Measurements from ENCODE around the gene AARS2. TPM values are rescaled to one million over a fixed set of nuclear protein-coding genes. Genes with fewer than 3 reads are reported as not detected.

Gene AARS2
- total and polyA plus RNA-seq, 7 donors: 2.2 to 7.4 (median 4.4) TPM

DNA sequence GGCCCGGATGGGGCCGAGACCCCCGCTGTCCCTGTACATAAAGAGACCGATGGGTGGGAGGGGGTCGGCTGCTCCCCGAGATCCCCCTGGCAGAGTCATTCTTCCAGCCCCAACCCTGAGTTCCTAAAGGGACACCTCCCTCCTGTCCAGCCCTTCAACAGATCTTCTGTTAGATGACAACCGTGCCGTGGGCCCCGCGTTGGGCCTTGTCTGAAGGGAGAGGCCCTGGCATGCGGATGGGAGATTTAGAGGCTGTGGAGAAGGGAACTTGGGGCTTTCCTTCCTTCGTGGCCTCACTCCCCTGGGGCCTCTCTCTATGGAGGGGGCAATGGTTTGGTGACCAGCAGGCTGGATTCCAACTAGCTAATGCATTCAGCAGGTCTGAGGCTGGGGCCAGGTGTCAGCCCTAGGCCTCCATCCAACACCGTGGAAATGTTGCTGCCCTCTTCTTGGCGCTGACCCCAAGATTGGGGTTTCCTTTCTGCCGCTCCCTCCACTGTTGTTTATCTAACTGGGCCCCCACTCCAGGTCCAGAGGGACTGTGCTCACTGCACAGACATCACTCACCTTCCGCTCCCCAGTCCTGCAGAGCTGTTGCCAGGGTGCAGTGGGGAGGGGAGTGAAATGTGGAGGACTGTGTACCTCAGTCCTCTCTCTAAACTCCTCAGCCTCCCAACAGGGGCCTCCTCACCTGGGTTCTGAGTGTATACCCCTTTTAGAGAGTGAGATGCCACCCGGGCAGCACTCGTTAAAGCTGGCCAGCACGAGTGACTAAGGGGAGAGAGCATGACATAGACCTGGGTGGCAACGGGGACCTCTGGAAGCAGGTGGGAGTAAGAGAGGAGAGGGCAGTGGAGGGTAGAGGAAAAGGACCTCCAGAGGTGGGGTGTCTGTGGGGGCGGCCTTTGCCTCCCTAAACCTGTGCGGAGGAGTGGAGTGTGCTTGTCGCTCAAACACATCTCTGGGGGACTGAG is 36.2 kb downstream of the AARS2 start:
- intact Hi-C loops (cut with DNase I): no loop called here
- H3K9me3 ChIP-seq: no peaks in the 10 kb centered on the region
- TF ChIP-seq, protein P1, sequence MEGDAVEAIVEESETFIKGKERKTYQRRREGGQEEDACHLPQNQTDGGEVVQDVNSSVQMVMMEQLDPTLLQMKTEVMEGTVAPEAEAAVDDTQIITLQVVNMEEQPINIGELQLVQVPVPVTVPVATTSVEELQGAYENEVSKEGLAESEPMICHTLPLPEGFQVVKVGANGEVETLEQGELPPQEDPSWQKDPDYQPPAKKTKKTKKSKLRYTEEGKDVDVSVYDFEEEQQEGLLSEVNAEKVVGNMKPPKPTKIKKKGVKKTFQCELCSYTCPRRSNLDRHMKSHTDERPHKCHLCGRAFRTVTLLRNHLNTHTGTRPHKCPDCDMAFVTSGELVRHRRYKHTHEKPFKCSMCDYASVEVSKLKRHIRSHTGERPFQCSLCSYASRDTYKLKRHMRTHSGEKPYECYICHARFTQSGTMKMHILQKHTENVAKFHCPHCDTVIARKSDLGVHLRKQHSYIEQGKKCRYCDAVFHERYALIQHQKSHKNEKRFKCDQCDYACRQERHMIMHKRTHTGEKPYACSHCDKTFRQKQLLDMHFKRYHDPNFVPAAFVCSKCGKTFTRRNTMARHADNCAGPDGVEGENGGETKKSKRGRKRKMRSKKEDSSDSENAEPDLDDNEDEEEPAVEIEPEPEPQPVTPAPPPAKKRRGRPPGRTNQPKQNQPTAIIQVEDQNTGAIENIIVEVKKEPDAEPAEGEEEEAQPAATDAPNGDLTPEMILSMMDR (IDR thresholded peaks at IDR 0.05): no peak
- H3K4me3 ChIP-seq: no peak overlapping the region
- no peak overlapping the region for H3K27ac ChIP-seq
- H3K36me3 ChIP-seq (ENCODE audit: insufficient read depth in 1 of 2, low read depth in 1 of 2): no peaks in the 10 kb centered on the region
- no peaks in the 10 kb centered on the region for H3K4me1 ChIP-seq
- peaks cover 0 to 26% (median 8%) of the 10 kb centered on the region in 3 donors for H3K27me3 ChIP-seq (ENCODE audit: insufficient read depth in 3 of 3, low read length in 2 of 3)
- ATAC-seq (no peak), DNase-seq (no peak)
- WGBS, 3 donors: 74 to 77% (median 77%) methylated on average over 22 to 23 of the region's 23 CpGs

DNA sequence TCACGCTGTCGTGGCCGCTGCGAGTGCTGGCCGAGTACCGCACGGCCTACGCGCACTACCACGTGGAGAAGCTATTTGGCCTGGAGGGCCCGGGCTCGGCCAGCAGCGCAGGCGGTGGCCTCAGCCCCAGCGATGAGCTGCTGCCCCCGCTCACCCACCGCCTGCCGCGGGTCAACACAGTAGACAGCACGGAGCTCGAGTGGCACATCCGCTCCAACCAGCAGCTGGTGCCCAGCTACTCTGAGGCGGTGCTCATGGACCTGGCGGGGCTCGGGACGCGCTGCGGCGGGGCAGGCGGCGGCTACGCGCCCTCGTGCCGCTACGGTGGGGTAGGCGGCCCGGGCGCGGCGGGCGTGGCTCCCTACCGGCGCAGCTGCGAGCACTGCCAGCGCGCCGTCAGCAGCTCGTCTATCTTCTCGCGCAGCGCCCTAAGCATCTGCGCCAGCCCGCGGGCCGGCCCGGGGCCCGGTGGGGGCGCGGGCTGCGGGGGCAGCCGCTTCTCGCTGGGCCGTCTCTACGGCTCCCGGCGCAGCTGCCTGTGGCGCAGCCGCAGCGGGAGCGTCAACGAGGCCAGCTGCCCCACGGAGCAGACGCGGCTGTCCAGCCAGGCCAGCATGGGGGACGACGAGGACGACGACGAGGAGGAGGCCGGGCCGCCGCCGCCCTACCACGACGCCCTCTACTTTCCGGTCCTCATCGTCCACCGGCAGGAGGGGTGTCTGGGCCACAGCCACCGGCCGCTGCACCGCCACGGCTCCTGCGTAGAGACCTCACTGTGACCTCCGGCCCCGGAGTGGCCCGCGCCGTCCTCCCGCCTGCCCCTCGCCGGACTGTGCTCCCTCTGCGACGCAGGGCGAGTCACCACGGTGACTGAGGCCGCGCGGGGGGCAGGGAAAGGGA is 37.1 kb downstream of the AARS2 start:
- peak in 1 of 2 donors; percentile 24 for DNase-seq

DNA sequence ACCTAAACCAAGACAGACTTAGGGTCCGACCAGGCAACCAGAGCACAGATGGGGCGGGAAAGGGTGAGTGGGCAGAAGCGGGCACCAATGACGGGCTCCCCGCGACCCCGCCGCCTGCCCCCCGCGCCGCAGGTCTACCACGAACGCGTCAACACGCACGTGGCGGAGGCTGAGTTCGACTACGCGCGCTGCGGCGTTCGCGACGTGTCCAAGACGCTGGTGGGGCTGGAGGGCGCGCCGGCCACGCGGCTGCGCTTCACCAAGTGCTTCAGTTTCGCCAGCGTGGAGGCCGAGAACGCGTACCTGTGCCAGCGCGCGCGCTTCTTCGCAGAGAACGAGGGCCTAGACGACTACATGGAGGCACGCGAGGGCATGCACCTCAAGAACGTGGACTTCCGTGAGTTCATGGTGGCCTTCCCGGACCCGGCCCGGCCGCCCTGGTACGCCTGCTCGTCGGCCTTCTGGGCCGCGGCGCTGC is 37.8 kb downstream of the AARS2 start:
- 84 to 92% (median 87%) methylated on average over 55 to 59 of the region's 59 CpGs for WGBS, 3 donors
- Histone ChIP-seq H3K4me1 (no peaks in the 10 kb centered on the region), H3K27ac (no peak overlapping the region), H3K9me3 (no peaks in the 10 kb centered on the region), H3K36me3 (ENCODE audit: insufficient read depth in 1 of 2, low read depth in 1 of 2) (no peaks in the 10 kb centered on the region), H3K4me3 (peak overlapping the region; percentile 61), H3K27me3 (ENCODE audit: insufficient read depth in 3 of 3, low read length in 2 of 3) (peaks cover 0 to 34% (median 13%) of the 10 kb centered on the region in 3 donors)
- DNase-seq (peak in 1 of 2 donors; percentile 46), ATAC-seq (no peak)
- intact Hi-C loops (cut with DNase I): no loop called here
- TF ChIP-seq, protein P1 (IDR thresholded peaks at IDR 0.05): no peak

More for the DNA sequence above, 37.1 kb downstream of the AARS2 start:
- Histone ChIP-seq H3K4me1 (no peaks in the 10 kb centered on the region), H3K27ac (no peak overlapping the region), H3K9me3 (no peaks in the 10 kb centered on the region), H3K4me3 (peak overlapping the region; percentile 61), H3K27me3 (ENCODE audit: insufficient read depth in 3 of 3, low read length in 2 of 3) (peaks cover 0 to 32% (median 13%) of the 10 kb centered on the region in 3 donors), H3K36me3 (ENCODE audit: insufficient read depth in 1 of 2, low read depth in 1 of 2) (no peaks in the 10 kb centered on the region)
- TF ChIP-seq, protein P1 (IDR thresholded peaks at IDR 0.05): no peak
- ATAC-seq: peak; percentile 64 to 83 (median 76)
- WGBS, 3 donors: 11 to 16% (median 14%) methylated on average over 70 to 109 of the region's 109 CpGs
- intact Hi-C loops (cut with DNase I): no loop called here

DNA sequence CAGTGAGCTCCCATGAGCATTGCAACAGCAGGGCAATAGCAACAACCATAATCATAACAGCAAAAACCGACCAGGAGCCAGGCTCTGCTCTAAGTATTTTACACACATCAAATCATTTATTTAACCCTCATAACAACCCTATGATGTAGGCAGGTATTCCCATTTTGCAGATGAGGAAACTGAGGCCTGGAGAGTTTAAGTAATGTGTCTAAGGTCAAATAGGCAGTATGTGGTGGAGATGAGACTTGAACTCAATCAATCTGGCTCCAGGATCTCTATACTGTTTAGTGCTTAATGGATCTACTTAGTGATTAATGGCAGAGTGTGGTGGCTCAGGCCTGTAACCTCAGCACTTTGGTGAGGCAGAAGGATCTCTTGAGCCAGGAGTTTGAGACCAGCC is 39.5 kb downstream of the AARS2 start:
- Histone ChIP-seq H3K36me3 (ENCODE audit: insufficient read depth in 1 of 2, low read depth in 1 of 2) (no peaks in the 10 kb centered on the region), H3K4me3 (no peak overlapping the region), H3K27ac (no peak overlapping the region), H3K9me3 (no peaks in the 10 kb centered on the region), H3K27me3 (ENCODE audit: insufficient read depth in 3 of 3, low read length in 2 of 3) (peaks cover 0 to 46% (median 16%) of the 10 kb centered on the region in 3 donors), H3K4me1 (no peaks in the 10 kb centered on the region)
- WGBS, 3 donors: 63 to 66% (median 65%) methylated on average over 1 of the region's 1 CpG
- TF ChIP-seq, protein P1 (IDR thresholded peaks at IDR 0.05): no peak
- ATAC-seq (no peak), DNase-seq (no peak)
- intact Hi-C loops (cut with DNase I): no loop called here
